H1 (cell line): ENCODE data around the gene LY9. TPM values are rescaled to one million over a fixed set of nuclear protein-coding genes. Genes with fewer than 3 reads are reported as not detected.

Source experiments
- CTCF ChIA-PET: fragments of 300-600 bp; sonication (Branson Sonifier 250); formaldehyde crosslinking; loops from one replicate; lab custom pipeline; 2021; ENCODE audit not compliant: partially characterized antibody; lab: Charles Lee
- POLR2A ChIA-PET: fragments of 300-600 bp; sonication (Branson Sonifier 250); formaldehyde crosslinking; loops from one replicate; lab custom pipeline; 2021; ENCODE audit warnings: inconsistent platforms; ENCODE audit not compliant: partially characterized antibody; lab: Charles Lee
- DNase-seq, 2 experiments: peaks; one replicate each; pipeline versions ENCODE4 v3.0.0 to v3.0.0-alpha.2; 2010 to 2022; ENCODE audit warnings: low spot score in 2 of 2, low read depth in 1 of 2, mixed read lengths in 1 of 2
- FAIRE-seq: peaks from 2 replicates; lab custom pipeline; 2011; peaks lifted over from hg19 to GRCh38; lab: Jason Lieb, UNC
- H2AFZ ChIP-seq: 2 replicates; pipeline ENCODE4 v1.8.1; 2012; ENCODE audit warnings: low read length, inconsistent platforms
- H2AK5ac ChIP-seq: 2 replicates; pipeline ENCODE4 v1.6.1; 2013; ENCODE audit warnings: low read depth, low read length
- H2BK120ac ChIP-seq: replicated peaks from 2 replicates; pipeline ENCODE3; 2013; ENCODE audit warnings: low read depth, low read length, inconsistent platforms
- H2BK12ac ChIP-seq: 2 replicates; pipeline ENCODE4 v1.6.1; 2013; ENCODE audit warnings: low read depth, low read length
- H2BK15ac ChIP-seq: 2 replicates; pipeline ENCODE4 v1.6.1; 2013; ENCODE audit warnings: low read length
- H2BK20ac ChIP-seq: 2 replicates; pipeline ENCODE4 v1.6.1; 2013; ENCODE audit warnings: low read length
- H2BK5ac ChIP-seq: 2 replicates; pipeline ENCODE4 v1.6.1; 2013; ENCODE audit warnings: low read depth, low read length
- H3K14ac ChIP-seq: 2 replicates; pipeline ENCODE4 v1.6.1; 2013; ENCODE audit warnings: inconsistent platforms; ENCODE audit not compliant: insufficient read length
- H3K18ac ChIP-seq: 2 replicates; pipeline ENCODE4 v1.6.1; 2013; ENCODE audit warnings: low read length; ENCODE audit errors: extremely low read depth
- H3K23ac ChIP-seq: 2 replicates; pipeline ENCODE4 v1.6.1; 2013; ENCODE audit warnings: inconsistent platforms; ENCODE audit not compliant: insufficient read length
- H3K23me2 ChIP-seq: 2 replicates; pipeline ENCODE4 v1.6.1; 2013; ENCODE audit warnings: low read depth, low read length
- H3K27ac ChIP-seq: 2 replicates; pipeline ENCODE4 v1.6.1; 2011; ENCODE audit warnings: low read depth, low read length, inconsistent platforms
- H3K27me3 ChIP-seq, 4 experiments: replicated peaks in 1 of 4; 1 replicate in 1 of 4; 2 replicates in 3 of 4; pipeline versions ENCODE4 v1.6.1 to v1.8.1; 2011 to 2013; ENCODE audit warnings: low read length in 3 of 4, mild to moderate bottlenecking in 3 of 4, inconsistent platforms in 2 of 4, mixed read lengths in 2 of 4, moderate library complexity in 1 of 4; ENCODE audit not compliant: control insufficient read depth in 3 of 4, insufficient read depth in 3 of 4; ENCODE audit errors: extremely low read depth in 1 of 4
- H3K36me3 ChIP-seq, 4 experiments: 2 replicates each; pipeline versions ENCODE4 v1.6.1 to v1.8.1; 2011 to 2013; ENCODE audit warnings: mild to moderate bottlenecking in 4 of 4, low read length in 3 of 4, moderate library complexity in 2 of 4, control low read depth in 1 of 4, inconsistent platforms in 1 of 4; ENCODE audit not compliant: insufficient read depth in 4 of 4, control insufficient read depth in 2 of 4
- H3K4ac ChIP-seq: replicated peaks from 2 replicates; pipeline ENCODE3; 2013; ENCODE audit warnings: low read length, low read depth, mixed read lengths, inconsistent platforms; ENCODE audit not compliant: insufficient read length
- H3K4me1 ChIP-seq, 4 experiments: replicated peaks in 1 of 4; 1 replicate in 1 of 4; 2 replicates in 3 of 4; pipeline versions ENCODE4 v1.6.1 to v1.8.1; 2011 to 2013; ENCODE audit warnings: low read length in 3 of 4, inconsistent platforms in 2 of 4, mixed read lengths in 1 of 4; ENCODE audit not compliant: insufficient read depth in 4 of 4, control insufficient read depth in 3 of 4
- H3K4me2 ChIP-seq, 2 experiments: 2 replicates each; pipeline versions ENCODE4 v1.6.1 to v1.8.1; 2011 to 2013; ENCODE audit warnings: low read depth in 2 of 2, low read length in 2 of 2, control low read depth in 1 of 2, inconsistent platforms in 1 of 2, mild to moderate bottlenecking in 1 of 2; ENCODE audit not compliant: insufficient read depth in 1 of 2
- H3K4me3 ChIP-seq, 4 experiments: fragments of 200-600, 300-600 bp in 1 of 4; sonication (generic), shearing (Covaris generic), sonication (Bioruptor Twin) in 1 of 4; 2 replicates each; pipeline versions ENCODE4 v1.5.1 to v1.8.1; 2011 to 2016; ENCODE audit warnings: low read length in 4 of 4, low read depth in 3 of 4, control low read depth in 2 of 4, inconsistent platforms in 2 of 4, mild to moderate bottlenecking in 2 of 4, mixed read lengths in 1 of 4, moderate library complexity in 1 of 4; ENCODE audit not compliant: insufficient read depth in 2 of 4; ENCODE audit errors: extremely low read depth in 1 of 4
- H3K56ac ChIP-seq: replicated peaks from 2 replicates; pipeline ENCODE3; 2013; ENCODE audit warnings: low read depth, mild to moderate bottlenecking, mixed read lengths, low read length, inconsistent platforms; ENCODE audit not compliant: insufficient read length
- H3K79me1 ChIP-seq: 2 replicates; pipeline ENCODE4 v1.6.1; 2013; ENCODE audit warnings: low read depth, low read length, control low read depth
- H3K79me2 ChIP-seq, 2 experiments: 2 replicates each; pipeline versions ENCODE4 v1.6.1 to v1.8.1; 2012 to 2013; ENCODE audit warnings: low read length in 2 of 2, mild to moderate bottlenecking in 2 of 2, inconsistent platforms in 1 of 2; ENCODE audit not compliant: insufficient read depth in 2 of 2, control insufficient read depth in 1 of 2
- H3K9ac ChIP-seq, 4 experiments: replicated peaks in 1 of 4; 1 replicate in 1 of 4; 2 replicates in 3 of 4; pipeline versions ENCODE4 v1.6.1 to v1.8.1; 2011 to 2013; ENCODE audit warnings: low read depth in 3 of 4, low read length in 3 of 4, control low read depth in 2 of 4, mild to moderate bottlenecking in 2 of 4, moderate library complexity in 2 of 4, inconsistent platforms in 1 of 4; ENCODE audit errors: extremely low read depth in 1 of 4
- H3K9me3 ChIP-seq, 2 experiments: 2 replicates each; pipeline versions ENCODE4 v1.6.1 to v1.8.1; 2012 to 2013; ENCODE audit warnings: mild to moderate bottlenecking in 2 of 2, moderate library complexity in 2 of 2, control low read depth in 1 of 2, inconsistent platforms in 1 of 2, low read depth in 1 of 2, low read length in 1 of 2, mixed read lengths in 1 of 2; ENCODE audit not compliant: insufficient read depth in 2 of 2
- H4K20me1 ChIP-seq, 2 experiments: replicated peaks in 1 of 2; 2 replicates each; pipeline versions ENCODE3 to v1.8.1; 2011 to 2013; ENCODE audit warnings: inconsistent platforms in 2 of 2, low read length in 2 of 2, mild to moderate bottlenecking in 1 of 2; ENCODE audit not compliant: insufficient read depth in 2 of 2, control insufficient read depth in 1 of 2
- H4K5ac ChIP-seq: 2 replicates; pipeline ENCODE4 v1.6.1; 2013; ENCODE audit warnings: low read length, low read depth, mixed read lengths, inconsistent platforms; ENCODE audit not compliant: insufficient read length
- H4K8ac ChIP-seq: 2 replicates; pipeline ENCODE4 v1.8.0; 2013; ENCODE audit warnings: mild to moderate bottlenecking, moderate library complexity, low read length, inconsistent platforms; ENCODE audit not compliant: insufficient read depth; ENCODE audit errors: extremely low read depth
- H4K91ac ChIP-seq: replicated peaks from 2 replicates; pipeline ENCODE3; 2013; ENCODE audit warnings: low read length, mixed read lengths, inconsistent platforms; ENCODE audit not compliant: insufficient read length
- BCL11A ChIP-seq, 2 experiments: IDR thresholded peaks; one replicate each; pipeline ENCODE4 v1.6.1; 2011; ENCODE audit warnings: low read depth in 2 of 2, low read length in 2 of 2, mild to moderate bottlenecking in 2 of 2
- CBX5 ChIP-seq: fragments of 300-800, 300-1000 bp; sonication (generic); IDR thresholded peaks from 2 replicates; pipeline ENCODE4 v1.7.1; 2016; ENCODE audit warnings: antibody characterized with exemption, low read length, low read depth
- CEBPB ChIP-seq: IDR thresholded peaks from 2 replicates; pipeline ENCODE4 v1.6.1; 2012; ENCODE audit warnings: low read depth, low read length
- CTBP2 ChIP-seq: IDR thresholded peaks from 2 replicates; pipeline ENCODE4 v1.7.0; 2011; ENCODE audit warnings: borderline replicate concordance, mild to moderate bottlenecking, moderate library complexity, mixed read lengths, low read length; ENCODE audit not compliant: insufficient read depth, insufficient read length
- JUND ChIP-seq: IDR thresholded peaks from 2 replicates; pipeline ENCODE4 v1.6.1; 2011; ENCODE audit warnings: mild to moderate bottlenecking, improper control_type of control experiment, low read length
- KDM1A ChIP-seq: fragments of 200-600, 300-600 bp; sonication (generic); IDR thresholded peaks from 2 replicates; pipeline ENCODE4 v1.7.1; 2016; ENCODE audit warnings: mild to moderate bottlenecking, low read length, borderline replicate concordance
- KDM4A ChIP-seq: IDR thresholded peaks from one replicate; pipeline ENCODE4 v1.7.1; 2012; ENCODE audit warnings: low read depth, mild to moderate bottlenecking, moderate library complexity, low read length, inconsistent platforms; ENCODE audit not compliant: severe bottlenecking
- RAD21 ChIP-seq, 2 experiments: IDR thresholded peaks in 1 of 2; conservative IDR thresholded peaks in 1 of 2; 2 replicates each; pipeline ENCODE4 v1.6.1; 2011; ENCODE audit warnings: low read depth in 2 of 2, low read length in 2 of 2, improper control_type of control experiment in 1 of 2, inconsistent platforms in 1 of 2, mild to moderate bottlenecking in 1 of 2, moderate library complexity in 1 of 2
- RNF2 ChIP-seq: fragments of 200-900, 300-1000 bp; sonication (generic); IDR thresholded peaks from 2 replicates; pipeline ENCODE4 v1.7.1; 2016; ENCODE audit warnings: borderline replicate concordance, low read depth, mild to moderate bottlenecking, antibody characterized with exemption, low read length; ENCODE audit not compliant: poor library complexity, severe bottlenecking; ENCODE audit errors: missing control alignments
- RXRA ChIP-seq: IDR thresholded peaks from 2 replicates; pipeline ENCODE4 v1.6.1; 2011; ENCODE audit warnings: low read depth, mild to moderate bottlenecking, low read length, moderate library complexity; ENCODE audit not compliant: insufficient read depth
- SUZ12 ChIP-seq: fragments of 200-600 bp; sonication (generic); IDR thresholded peaks from 2 replicates; pipeline ENCODE4 v1.6.1; 2012; ENCODE audit warnings: mild to moderate bottlenecking, inconsistent platforms, low read length, moderate library complexity, mixed read lengths
- ZNF274 ChIP-seq: IDR thresholded peaks from 2 replicates; pipeline ENCODE4 v1.7.0; 2012; ENCODE audit warnings: low read length, borderline replicate concordance; ENCODE audit errors: extremely low read depth
- WGBS, 2 experiments: shearing (Covaris generic) in 1 of 2; methylation state at CpG; one replicate each; pipeline versions ENCODE4 v1.1.6 to v1.1.7; 2013 to 2015; ENCODE audit warnings: low lambda C conversion rate in 2 of 2, mixed read lengths in 2 of 2, inconsistent platforms in 1 of 2, low coverage in 1 of 2, missing lambda C conversion rate in 1 of 2; ENCODE audit not compliant: insufficient replicate concordance in 2 of 2, insufficient coverage in 1 of 2, insufficient read length in 1 of 2; ENCODE audit errors: extremely low coverage in 1 of 2, missing lambda C conversion rate in 1 of 2; 5-methylcytosine and 5-hydroxymethylcytosine counted together
- polyA plus RNA-seq, 7 experiments: library from polyadenylated mRNA; depleted of rRNA in 3 of 7; stranded (reverse) in 5 of 7; unstranded in 2 of 7; fragments of >200 nt in 5 of 7; fragments of 200-250 nt in 2 of 7; gene quantifications; 1 replicate in 5 of 7; 2 replicates in 1 of 7; 4 replicates in 1 of 7; pipeline versions ENCODE4 v1.2.1 to v1.2.3, GENCODE V29; 2011 to 2013; ENCODE audit warnings: missing spikeins in 2 of 7, mixed read lengths in 2 of 7
- total RNA-seq: library from RNA; stranded (reverse); fragmentation: NEBNext Ultra II Directional; extraction: Animal tissue kit (Norgen Biotek cat#: 25700); gene quantifications from 2 replicates; pipeline ENCODE4 v1.2.1, GENCODE V29; 2021

The LY9 gene
- total and polyA plus RNA-seq, 2 of the 8 experiments (the other 6 are each of a cell fraction or from before 2014, with no cell fraction given) = not detected

- Histone ChIP-seq H2AK5ac (0 out of 2 replicates have a peak overlapping the region, but pooled peaks have one; percentile 34), H3K56ac (no peak overlapping the region), H4K91ac (no peak overlapping the region), H3K36me3 (no peaks in the 10 kb centered on the region), H2BK5ac (no peak overlapping the region), H3K79me2 (no peaks in the 10 kb centered on the region), H4K8ac (no peak overlapping the region), H3K27ac (no peak overlapping the region), H3K14ac (no peak overlapping the region), H3K27me3 (no peaks in the 10 kb centered on the region), H4K20me1 (no peaks in the 10 kb centered on the region), H3K9me3 (peaks cover 3% of the 10 kb centered on the region in 2 experiments; a peak in 3 of 4 replicates), H2BK15ac (0 out of 2 replicates have a peak overlapping the region, but pooled peaks have one; percentile 72), H3K23ac (no peak overlapping the region), H2BK20ac (peak overlapping the region; percentile 61; the same call in 1 of the 2 replicates), H3K4me1 (no peaks in the 10 kb centered on the region), H3K9ac (no peak overlapping the region), H4K5ac (no peak overlapping the region), H2BK12ac (no peak overlapping the region), H3K79me1 (no peaks in the 10 kb centered on the region), H2BK120ac (no peak overlapping the region), H3K23me2 (no peaks in the 10 kb centered on the region), H3K4me2 (no peak overlapping the region), H3K18ac (no peak overlapping the region), H2AFZ (no peak overlapping the region), H3K4me3 (no peak overlapping the region), H3K4ac (no peak overlapping the region)
- WGBS, 2 experiments = 87% methylated on average over 8 of the region's 8 CpGs; no CpG with 5 or more reads in 1 of the 2 experiments
- DNase-seq (no peak), FAIRE-seq (no peak)
- POLR2A ChIA-PET = interaction anchor here (1.1 to 1.2 kb wide), 2 partner anchors 8 to 17 kb away, joined by 4 to 5 read pairs; no protein-coding TSS in a partner anchor
- CTCF ChIA-PET = interaction anchor here (0.6 to 8.2 kb wide), 34 partner anchors 9 to 336 kb away, joined by 3 to 141 read pairs (median 8); partner anchors contain the start of genes ITLN1, ITLN2, LY9 and NIT1
- TF ChIP-seq KDM4A (no peak), SUZ12 (no peak), CTBP2 (no peak), CEBPB (no peak), RXRA (no peak), JUND (no peak), RNF2 (no peak), ZNF274 (no peak), CBX5 (no peak), KDM1A (no peak), RAD21 (IDR thresholded peaks at IDR 0.05 in 1 of 2, conservative IDR thresholded peaks at IDR 0.05 in 1 of 2; ENCODE audit: low read depth in 2 of 2, low read length in 2 of 2) (no peak), BCL11A (IDR thresholded peaks at IDR 0.05; ENCODE audit: low read depth in 2 of 2, low read length in 2 of 2) (no peak)
Measured at GRCh38 chr1:160781186-160781766, 14.7 kb upstream of the LY9 start.
